Calu3 (cell line): ENCODE measurements around the gene ADGRF3. TPM values are rescaled to one million over a fixed set of nuclear protein-coding genes. Genes with fewer than 3 reads are reported as not detected.
"Not testable (repeated sequence)": the region's sequence is repeated elsewhere in the genome, so short reads cannot be mapped to it uniquely, and the experiment has no call there.

Experiments
- BruUV-seq: library from RNA; stranded (reverse); fragments of 400-500 nt; replicated peaks from 2 replicates; lab custom pipeline; 2021; lab: Mats Ljungman, UMichigan
- CTCF ChIA-PET: fragments of 300-600 bp; sonication (Branson Sonifier 250); formaldehyde crosslinking; loops from one replicate; lab custom pipeline; 2022; ENCODE audit warnings: antibody characterized with exemption; lab: Charles Lee
- DNase-seq: peaks from one replicate; pipeline ENCODE4 v3.0.0; 2022
- H3K27ac Mint-ChIP-seq: one replicate; pipeline ENCODE4 v1.8.0; 2022; ENCODE audit warnings: mixed read lengths; ENCODE audit not compliant: unreplicated experiment
- H3K27me3 Mint-ChIP-seq: one replicate; pipeline ENCODE4 v1.8.0; 2022; ENCODE audit warnings: mixed read lengths; ENCODE audit not compliant: unreplicated experiment
- H3K36me3 Mint-ChIP-seq: one replicate; pipeline ENCODE4 v1.8.0; 2022; ENCODE audit warnings: mild to moderate bottlenecking, moderate library complexity, mixed read lengths; ENCODE audit not compliant: insufficient read depth, unreplicated experiment
- H3K4me1 Mint-ChIP-seq: one replicate; pipeline ENCODE4 v1.8.0; 2022; ENCODE audit warnings: mild to moderate bottlenecking, low read depth, mixed read lengths; ENCODE audit not compliant: unreplicated experiment
- H3K4me3 Mint-ChIP-seq: one replicate; pipeline ENCODE4 v1.8.0; 2022; ENCODE audit warnings: mild to moderate bottlenecking, low read depth, moderate library complexity, mixed read lengths; ENCODE audit not compliant: unreplicated experiment
- H3K9me3 Mint-ChIP-seq: one replicate; pipeline ENCODE4 v1.8.0; 2022; ENCODE audit warnings: low read depth, mixed read lengths; ENCODE audit not compliant: unreplicated experiment
- intact Hi-C: fragments of 100-400 bp; cut with micrococcal nuclease; formaldehyde crosslinking; loops from one replicate; pipeline ENCODE4 v1.10.0; 2022; ENCODE audit not compliant: unreplicated experiment
- total RNA-seq: library from RNA; stranded (reverse); gene quantifications from 2 replicates; pipeline ENCODE4 v1.2.3, GENCODE V29; 2022
- TF ChIP-seq, protein P1 (sequence below): fragments of 200-600 bp; IDR thresholded peaks from one replicate; pipeline ENCODE4 v1.8.0; 2022; ENCODE audit warnings: antibody characterized with exemption; ENCODE audit not compliant: unreplicated experiment

ADGRF3 gene
- total RNA-seq, 1 experiment from 2014 or later: 0.59 TPM

DNA sequence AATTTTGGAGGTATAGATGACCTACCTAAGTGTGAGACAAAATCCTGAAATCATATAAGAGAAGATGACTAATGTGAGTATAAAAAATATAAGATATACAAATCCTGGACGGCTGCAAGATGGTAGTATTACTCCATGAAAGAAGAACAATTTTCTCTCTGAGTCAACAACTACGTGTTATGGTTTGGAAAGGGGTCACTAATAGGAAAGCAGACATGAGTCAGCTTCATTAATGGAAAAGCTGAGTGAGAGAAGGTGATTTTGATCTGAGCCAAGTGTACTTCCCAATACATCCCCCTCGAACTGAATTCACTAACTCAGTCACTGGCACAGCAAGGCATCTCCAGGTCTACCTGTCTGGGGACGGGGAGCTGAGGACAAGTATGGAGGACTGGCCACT lies 20.7 kb downstream of the ADGRF3 start:
- CTCF ChIA-PET: interaction anchor here (0.9 kb wide), 1 partner anchor 14 kb away, joined by 5 read pairs; no protein-coding TSS in a partner anchor
- BruUV-seq: no TSS peak
- H3K27ac Mint-ChIP-seq: no peak overlapping the region
- H3K9me3 Mint-ChIP-seq: no peaks in the 10 kb centered on the region
- no peak for DNase-seq
- peaks cover 10% of the 10 kb centered on the region for H3K4me1 Mint-ChIP-seq
- no peaks in the 10 kb centered on the region for H3K36me3 Mint-ChIP-seq
- intact Hi-C loops: no loop called here
- no peaks in the 10 kb centered on the region for H3K27me3 Mint-ChIP-seq
- no peak overlapping the region for H3K4me3 Mint-ChIP-seq
- TF ChIP-seq, protein P1, sequence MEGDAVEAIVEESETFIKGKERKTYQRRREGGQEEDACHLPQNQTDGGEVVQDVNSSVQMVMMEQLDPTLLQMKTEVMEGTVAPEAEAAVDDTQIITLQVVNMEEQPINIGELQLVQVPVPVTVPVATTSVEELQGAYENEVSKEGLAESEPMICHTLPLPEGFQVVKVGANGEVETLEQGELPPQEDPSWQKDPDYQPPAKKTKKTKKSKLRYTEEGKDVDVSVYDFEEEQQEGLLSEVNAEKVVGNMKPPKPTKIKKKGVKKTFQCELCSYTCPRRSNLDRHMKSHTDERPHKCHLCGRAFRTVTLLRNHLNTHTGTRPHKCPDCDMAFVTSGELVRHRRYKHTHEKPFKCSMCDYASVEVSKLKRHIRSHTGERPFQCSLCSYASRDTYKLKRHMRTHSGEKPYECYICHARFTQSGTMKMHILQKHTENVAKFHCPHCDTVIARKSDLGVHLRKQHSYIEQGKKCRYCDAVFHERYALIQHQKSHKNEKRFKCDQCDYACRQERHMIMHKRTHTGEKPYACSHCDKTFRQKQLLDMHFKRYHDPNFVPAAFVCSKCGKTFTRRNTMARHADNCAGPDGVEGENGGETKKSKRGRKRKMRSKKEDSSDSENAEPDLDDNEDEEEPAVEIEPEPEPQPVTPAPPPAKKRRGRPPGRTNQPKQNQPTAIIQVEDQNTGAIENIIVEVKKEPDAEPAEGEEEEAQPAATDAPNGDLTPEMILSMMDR: no peak

DNA sequence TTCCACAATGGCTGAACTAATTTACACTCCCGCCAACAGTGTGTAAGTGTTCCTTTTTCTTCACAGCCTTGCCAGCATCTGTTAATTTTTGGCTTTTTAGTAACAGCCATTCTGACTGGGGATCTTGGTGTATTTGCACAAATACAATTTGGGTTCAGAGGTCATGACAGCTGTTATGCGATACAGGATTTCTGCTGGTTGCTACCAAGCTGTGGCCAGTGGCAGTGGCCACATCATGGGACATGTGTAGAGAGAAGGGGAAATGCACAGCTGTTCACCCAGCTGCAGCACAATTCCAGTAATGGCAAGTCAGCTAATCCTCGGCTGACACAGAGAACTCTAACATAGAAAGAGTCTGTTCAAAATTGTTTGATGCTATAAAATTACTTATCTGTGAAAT lies 21.7 kb downstream of the ADGRF3 start:
- no TSS peak for BruUV-seq
- Mint-ChIP-seq H3K9me3 (no peaks in the 10 kb centered on the region), H3K27me3 (no peaks in the 10 kb centered on the region), H3K4me3 (no peak overlapping the region), H3K27ac (no peak overlapping the region), H3K4me1 (peaks cover 4% of the 10 kb centered on the region), H3K36me3 (no peaks in the 10 kb centered on the region)
- TF ChIP-seq, protein P1: no peak
- CTCF ChIA-PET: interaction anchor here (0.5 to 0.6 kb wide), 2 partner anchors 272 to 494 kb away, joined by 3 read pairs; no protein-coding TSS in a partner anchor
- DNase-seq: no peak
- intact Hi-C loops: no loop called here

DNA sequence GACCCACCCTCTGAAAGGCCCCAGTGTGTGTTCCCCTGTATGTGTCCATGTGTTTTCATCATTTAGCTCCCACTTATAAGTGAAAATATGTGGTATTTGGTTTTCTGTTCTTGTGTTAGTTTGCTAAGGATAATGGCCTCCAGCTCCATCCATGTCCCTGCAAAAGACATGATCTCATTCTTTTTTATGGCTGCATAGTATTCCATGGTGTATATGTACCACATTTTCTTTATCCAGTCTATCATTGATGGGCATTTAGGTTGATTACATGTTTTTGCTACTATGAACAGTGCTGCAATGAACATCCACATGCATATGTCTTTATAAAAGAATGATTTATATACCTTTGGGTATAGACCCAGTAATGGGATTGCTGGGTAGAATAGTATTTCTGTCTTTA lies 22.1 kb downstream of the ADGRF3 start:
- CTCF ChIA-PET: not testable (repeated sequence)

DNA sequence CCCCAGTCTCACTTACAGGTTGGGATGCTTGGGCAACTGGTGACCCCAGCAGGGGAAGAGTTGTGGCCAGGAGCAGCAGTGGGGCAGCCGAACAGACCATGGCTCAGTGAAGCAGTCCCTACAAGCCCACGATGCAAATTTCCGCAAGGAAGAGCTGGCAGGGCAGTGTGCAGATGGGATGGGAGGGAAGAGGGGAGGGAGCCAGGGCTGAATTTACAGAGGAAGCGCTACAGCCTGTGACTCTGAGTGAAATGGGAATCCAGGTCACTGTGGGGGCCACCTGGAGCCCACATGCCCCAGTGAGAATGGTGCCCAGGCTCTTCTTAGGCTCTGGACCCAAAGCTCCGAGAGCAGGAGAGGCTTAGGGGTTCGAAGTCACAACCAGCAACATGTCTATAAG lies 27.6 kb downstream of the ADGRF3 start:
- CTCF ChIA-PET: no interaction called here
- no peak overlapping the region for H3K4me3 Mint-ChIP-seq
- intact Hi-C loops: loop anchor here (5.0 kb wide), 1 partner anchor 148 kb away; no protein-coding TSS in a partner anchor
- peaks cover 47% of the 10 kb centered on the region for H3K27me3 Mint-ChIP-seq
- BruUV-seq: no TSS peak
- TF ChIP-seq, protein P1: no peak
- no peaks in the 10 kb centered on the region for H3K4me1 Mint-ChIP-seq
- no peak for DNase-seq
- H3K9me3 Mint-ChIP-seq: no peaks in the 10 kb centered on the region
- H3K27ac Mint-ChIP-seq: no peak overlapping the region
- no peaks in the 10 kb centered on the region for H3K36me3 Mint-ChIP-seq

More for the DNA sequence above, 22.1 kb downstream of the ADGRF3 start:
- H3K36me3 Mint-ChIP-seq, H3K27ac Mint-ChIP-seq, H3K27me3 Mint-ChIP-seq, H3K9me3 Mint-ChIP-seq, H3K4me3 Mint-ChIP-seq, H3K4me1 Mint-ChIP-seq, intact Hi-C loops, DNase-seq, BruUV-seq: not testable (repeated sequence)

DNA sequence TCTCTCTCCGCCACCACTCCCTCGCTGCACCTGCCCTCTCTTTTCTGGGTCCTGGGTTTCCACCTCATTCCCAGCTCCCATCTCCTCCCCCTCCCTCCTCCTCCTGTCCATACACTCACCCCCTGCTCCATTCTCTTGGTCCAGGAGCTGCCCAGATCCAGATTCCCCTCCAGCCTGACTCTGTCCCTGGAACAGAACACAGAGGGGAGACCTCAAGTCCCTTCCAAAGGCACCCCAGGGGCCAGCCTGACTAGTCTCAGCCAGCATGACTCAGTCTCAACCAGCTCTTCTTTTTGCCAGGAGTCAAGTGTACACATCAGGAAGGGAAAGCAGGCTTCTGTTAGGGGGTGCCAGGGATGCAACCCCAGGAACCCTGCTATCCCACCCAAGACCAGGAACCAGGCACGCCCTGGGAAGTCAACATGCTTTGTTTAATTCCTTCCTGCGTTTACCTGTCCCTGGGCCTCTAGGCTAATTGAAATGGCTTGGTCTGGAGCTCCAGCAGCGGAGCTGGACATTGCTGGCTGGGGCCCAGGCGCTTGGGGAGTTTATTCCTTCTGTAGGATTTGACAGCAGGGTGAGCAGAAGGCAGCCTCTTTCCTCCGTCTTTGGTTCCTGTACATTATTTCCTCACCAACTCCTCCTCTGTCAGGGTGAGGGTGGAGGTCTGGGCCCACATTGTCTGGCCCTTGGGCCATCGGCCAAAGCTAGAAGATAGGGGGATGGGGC lies 29.0 kb downstream of the ADGRF3 start:
- peaks cover 47% of the 10 kb centered on the region for H3K27me3 Mint-ChIP-seq
- H3K9me3 Mint-ChIP-seq: no peaks in the 10 kb centered on the region
- TF ChIP-seq, protein P1: no peak
- no peak overlapping the region for H3K27ac Mint-ChIP-seq
- no TSS peak for BruUV-seq
- no peaks in the 10 kb centered on the region for H3K4me1 Mint-ChIP-seq
- DNase-seq: no peak
- CTCF ChIA-PET: no interaction called here
- H3K4me3 Mint-ChIP-seq: no peak overlapping the region
- no peaks in the 10 kb centered on the region for H3K36me3 Mint-ChIP-seq
- intact Hi-C loops: loop anchor here (2.0 to 5.0 kb wide), 2 partner anchors 73 to 150 kb away; no protein-coding TSS in a partner anchor
